NCI-H774 (cell line): ENCODE results near the gene RBM19.

ENCODE experiments used
- DNase-seq: peaks from one replicate; lab custom pipeline; 2025; lab: John Stamatoyannopoulos, UW

Gene RBM19

GRCh38 chr12:113855998-113856397, 110.1 kb downstream of the RBM19 start:
- no peak for DNase-seq

GRCh38 chr12:113854385-113855142, 111.6 kb downstream of the RBM19 start:
- DNase-seq = peak; percentile 5

- DNase-seq = peak; percentile 78
Measured at GRCh38 chr12:113853491-113853890, 112.6 kb downstream of the RBM19 start.

GRCh38 chr12:113852695-113853490, 113.2 kb downstream of the RBM19 start:
- peak; percentile 87 for DNase-seq

GRCh38 chr12:113852264-113852663, 113.9 kb downstream of the RBM19 start:
- DNase-seq = peak; percentile 40

- DNase-seq = no peak
Measured at GRCh38 chr12:113850309-113851056, 115.6 kb downstream of the RBM19 start.

- no peak for DNase-seq
Measured at GRCh38 chr12:113847856-113848255, 118.3 kb downstream of the RBM19 start.

GRCh38 chr12:113846883-113847755, 119.0 kb downstream of the RBM19 start:
- DNase-seq = no peak

- no peak for DNase-seq
Measured at GRCh38 chr12:113845900-113846674, 120.0 kb downstream of the RBM19 start.

GRCh38 chr12:113844495-113845210, 121.5 kb downstream of the RBM19 start:
- DNase-seq = no peak

GRCh38 chr12:113842699-113843098, 123.4 kb downstream of the RBM19 start:
- no peak for DNase-seq

- DNase-seq = no peak
Measured at GRCh38 chr12:113841786-113842185, 124.3 kb downstream of the RBM19 start.

- DNase-seq = no peak
Measured at GRCh38 chr12:113840401-113841042, 125.6 kb downstream of the RBM19 start.

- no peak for DNase-seq
Measured at GRCh38 chr12:113838896-113839295, 127.2 kb downstream of the RBM19 start.

- DNase-seq = no peak
Measured at GRCh38 chr12:113837528-113838296, 128.4 kb downstream of the RBM19 start.

GRCh38 chr12:113837084-113837483, 129.0 kb downstream of the RBM19 start:
- no peak for DNase-seq

GRCh38 chr12:113835896-113836295, 130.2 kb downstream of the RBM19 start:
- DNase-seq = no peak

- DNase-seq = no peak
Measured at GRCh38 chr12:113835433-113835832, 130.7 kb downstream of the RBM19 start.

GRCh38 chr12:113833422-113833821, 132.7 kb downstream of the RBM19 start:
- DNase-seq = no peak
